ENCODE results near the gene PRSS23. TPM values are rescaled to one million over a fixed set of nuclear protein-coding genes. Genes with fewer than 3 reads are reported as not detected.
"Not testable (repeated sequence)": the region's sequence is repeated elsewhere in the genome, so short reads cannot be mapped to it uniquely, and the experiment has no call there.

The PRSS23 gene
- total and polyA plus RNA-seq, 9 donors: 13.5 to 129 (median 40.8) TPM

DNA sequence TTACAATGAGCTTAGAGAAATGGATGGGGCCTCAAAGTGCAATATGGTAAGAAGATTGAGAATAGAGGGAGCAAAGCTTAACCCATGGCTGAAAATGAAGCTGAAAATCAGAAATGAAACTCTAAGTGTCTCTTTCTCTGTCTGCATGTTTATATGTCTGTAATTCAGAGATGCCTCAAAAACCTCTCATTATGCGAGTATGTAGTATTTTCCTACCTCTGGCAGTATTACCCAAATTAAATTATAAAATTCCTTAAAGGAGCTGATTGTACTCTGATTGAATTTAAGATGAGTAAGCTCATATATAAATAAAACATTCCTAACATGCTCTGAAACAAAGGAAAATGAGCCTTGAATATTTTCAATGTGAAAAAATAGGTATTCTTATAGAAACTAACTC, 39.8 kb upstream of the PRSS23 start:
- 42 to 66% (median 53%) methylated on average over 1 of the region's 1 CpG for WGBS, 3 donors

DNA sequence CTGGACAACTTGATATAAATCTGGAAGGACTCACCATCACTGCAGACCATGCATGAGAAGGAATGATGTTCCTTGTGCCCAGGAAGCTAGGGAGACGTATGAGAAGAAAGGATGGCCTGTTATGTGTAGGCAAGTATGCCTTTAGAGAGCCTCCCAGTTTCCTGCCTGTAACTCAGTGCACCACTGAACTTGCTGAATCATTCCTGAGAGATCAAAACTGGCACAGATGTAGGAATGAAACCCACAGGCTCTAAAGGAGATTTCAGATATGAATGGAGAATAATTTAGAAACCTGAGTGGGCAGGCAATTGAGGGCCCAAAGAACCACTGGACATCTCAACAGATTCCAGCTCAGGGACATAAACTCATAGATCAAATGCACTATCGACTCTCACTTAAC, 38.4 kb upstream of the PRSS23 start:
- no peak overlapping the region for H3K4me3 ChIP-seq
- no peaks in the 10 kb centered on the region for H3K9me3 ChIP-seq
- 70 to 88% (median 75%) methylated on average over 2 of the region's 2 CpGs for WGBS, 3 donors
- TF ChIP-seq CTCF (IDR thresholded peaks at IDR 0.05): no peak
- TF ChIP-seq EP300 (IDR thresholded peaks at IDR 0.05): no peak
- TF ChIP-seq POLR2A (IDR thresholded peaks at IDR 0.05): no peak
- intact Hi-C loops (cut with DNase I): no loop called here
- H3K27me3 ChIP-seq: no peaks in the 10 kb centered on the region
- H3K36me3 ChIP-seq: no peaks in the 10 kb centered on the region
- no peaks in the 10 kb centered on the region for H3K4me1 ChIP-seq (ENCODE audit: insufficient read depth)
- DNase-seq: no peak
- H3K27ac ChIP-seq: no peak overlapping the region

More for the DNA sequence above, 39.8 kb upstream of the PRSS23 start:
- DNase-seq: no peak
- no peaks in the 10 kb centered on the region for H3K4me1 ChIP-seq (ENCODE audit: insufficient read depth)
- TF ChIP-seq POLR2A (IDR thresholded peaks at IDR 0.05) (no peak), CTCF (IDR thresholded peaks at IDR 0.05) (no peak), EP300 (IDR thresholded peaks at IDR 0.05) (no peak)
- intact Hi-C loops (cut with DNase I): no loop called here
- no peak overlapping the region for H3K27ac ChIP-seq
- no peak overlapping the region for H3K4me3 ChIP-seq
- no peaks in the 10 kb centered on the region for H3K9me3 ChIP-seq
- H3K36me3 ChIP-seq: no peaks in the 10 kb centered on the region
- no peaks in the 10 kb centered on the region for H3K27me3 ChIP-seq

DNA sequence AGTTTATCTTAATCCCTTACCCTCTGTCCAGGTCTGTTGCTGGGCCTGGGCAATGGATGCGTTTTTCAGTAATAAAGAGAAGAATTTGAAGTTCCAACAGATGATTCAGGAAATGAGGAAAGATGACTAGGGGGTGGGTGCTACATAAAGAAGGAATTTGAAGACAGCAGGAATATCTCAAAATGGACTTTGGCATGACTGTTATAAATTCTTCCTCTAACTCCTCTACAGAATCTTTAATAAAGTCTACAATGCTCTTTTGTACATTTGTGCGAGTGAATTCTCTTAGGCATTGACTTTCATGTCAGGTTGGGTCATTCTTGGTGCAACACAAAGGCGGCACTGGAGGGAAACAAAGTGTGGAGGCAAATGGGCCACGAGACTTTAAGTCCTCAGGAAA, 35.1 kb upstream of the PRSS23 start:
- DNase-seq: no peak
- Histone ChIP-seq H3K27me3 (no peaks in the 10 kb centered on the region), H3K9me3 (no peaks in the 10 kb centered on the region), H3K4me1 (ENCODE audit: insufficient read depth) (peaks cover 2% of the 10 kb centered on the region), H3K4me3 (no peak overlapping the region), H3K36me3 (no peaks in the 10 kb centered on the region), H3K27ac (no peak overlapping the region)
- WGBS, 3 donors: 84 to 88% (median 87%) methylated on average over 4 of the region's 4 CpGs
- intact Hi-C loops (cut with DNase I): no loop called here
- no peak for TF ChIP-seq CTCF (IDR thresholded peaks at IDR 0.05)
- no peak for TF ChIP-seq EP300 (IDR thresholded peaks at IDR 0.05)

- Histone ChIP-seq H3K4me1 (ENCODE audit: insufficient read depth) (peaks cover 2% of the 10 kb centered on the region), H3K9me3 (no peaks in the 10 kb centered on the region), H3K27me3 (no peaks in the 10 kb centered on the region), H3K4me3 (no peak overlapping the region), H3K36me3 (no peaks in the 10 kb centered on the region), H3K27ac (no peak overlapping the region)
- no peak for TF ChIP-seq POLR2A (IDR thresholded peaks at IDR 0.05)
- TF ChIP-seq EP300 (IDR thresholded peaks at IDR 0.05): no peak
- no peak for TF ChIP-seq CTCF (IDR thresholded peaks at IDR 0.05)
- intact Hi-C loops (cut with DNase I): no loop called here
- no peak for DNase-seq
- 59 to 89% (median 65%) methylated on average over 2 of the region's 2 CpGs for WGBS, 3 donors
These were observed 34.5 kb upstream of the PRSS23 start for GRCh38 chr11:86765878-86766277.

- Histone ChIP-seq H3K4me3 (no peak overlapping the region), H3K9me3 (no peaks in the 10 kb centered on the region), H3K27ac (no peak overlapping the region), H3K4me1 (ENCODE audit: insufficient read depth) (peaks cover 2% of the 10 kb centered on the region), H3K27me3 (no peaks in the 10 kb centered on the region), H3K36me3 (no peaks in the 10 kb centered on the region)
- no peak for DNase-seq
- WGBS, 3 donors: 53 to 76% (median 59%) methylated on average over 2 of the region's 2 CpGs
- intact Hi-C loops (cut with DNase I): no loop called here
- no peak for TF ChIP-seq EP300 (IDR thresholded peaks at IDR 0.05)
- no peak for TF ChIP-seq POLR2A (IDR thresholded peaks at IDR 0.05)
- TF ChIP-seq CTCF (IDR thresholded peaks at IDR 0.05): no peak
These were observed 31.1 kb upstream of the PRSS23 start for GRCh38 chr11:86769219-86769618.

DNA sequence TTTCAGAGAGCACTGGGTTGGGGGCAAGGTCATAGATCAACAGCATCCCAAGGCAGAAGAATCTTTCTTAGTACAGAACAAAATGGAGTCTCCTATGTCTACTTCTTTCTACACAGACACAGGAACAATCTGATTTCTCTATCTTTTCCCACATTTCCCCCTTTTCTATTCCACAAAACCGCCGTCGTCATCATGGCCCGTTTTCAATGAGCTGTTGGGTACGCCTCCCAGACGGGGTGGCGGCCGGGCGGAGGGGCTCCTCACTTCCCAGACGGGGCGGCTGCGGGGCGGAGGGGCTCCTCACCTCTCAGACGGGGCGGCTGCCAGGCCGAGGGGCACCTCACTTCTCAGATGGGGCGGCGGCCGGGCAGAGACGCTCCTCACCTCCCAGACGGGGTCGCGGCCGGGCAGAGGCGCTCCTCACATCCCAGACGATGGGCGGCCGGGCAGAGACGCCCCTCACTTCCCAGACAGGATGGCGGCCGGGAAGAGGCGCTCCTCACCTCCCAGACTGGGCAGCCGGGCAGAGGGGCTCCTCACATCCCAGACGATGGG, 29.8 kb upstream of the PRSS23 start:
- DNase-seq; H3K9me3 ChIP-seq; H3K27ac ChIP-seq; H3K36me3 ChIP-seq; H3K4me1 ChIP-seq (ENCODE audit: insufficient read depth); H3K4me3 ChIP-seq; intact Hi-C loops (cut with DNase I); H3K27me3 ChIP-seq: not testable (repeated sequence)
- WGBS, 3 donors: 89 to 98% (median 95%) methylated on average over 11 to 34 of the region's 34 CpGs

Data from ovary (tissue), 9 donors.